HepG2 (cell line): Measurements from ENCODE around the gene TMEM231. TPM values are rescaled to one million over a fixed set of nuclear protein-coding genes. Genes with fewer than 3 reads are reported as not detected.
"Not testable (repeated sequence)": the region's sequence is repeated elsewhere in the genome, so short reads cannot be mapped to it uniquely, and the experiment has no call there.

Source experiments
- ATAC-seq: fragments of 200-7000 bp; cut with Tn5 transposase; 3 replicates; pipeline ENCODE4 v1.9.1; 2020; ENCODE audit warnings: mild to moderate bottlenecking, moderate library complexity
- BruUV-seq: library from RNA; stranded (reverse); fragments of 400-500 nt; replicated peaks from 2 replicates; lab custom pipeline; 2021; lab: Mats Ljungman, UMichigan
- CTCF ChIA-PET: fragments of 300-600 bp; formaldehyde crosslinking; extraction: SDS; loops from one replicate; lab custom pipeline; 2021; ENCODE audit warnings: low total read pairs, inconsistent platforms, low intra/inter-chr PET ratio; lab: Yijun Ruan, JAX
- POLR2A ChIA-PET: fragments of 350-600 bp; sonication (Branson Sonifier 250); formaldehyde crosslinking; loops from one replicate; lab custom pipeline; 2020; ENCODE audit warnings: antibody characterized with exemption, inconsistent platforms; lab: Yijun Ruan, JAX
- DNase-seq: peaks from one replicate; pipeline ENCODE4 v3.0.0-alpha.2; 2015; ENCODE audit warnings: low spot score
- FAIRE-seq: peaks from 3 replicates; lab custom pipeline; 2011; peaks lifted over from hg19 to GRCh38; lab: Jason Lieb, UNC
- H2AFZ ChIP-seq: one replicate; pipeline ENCODE4 v1.6.1; 2011; ENCODE audit warnings: low read length, inconsistent platforms
- H3K27ac ChIP-seq: fragments of 300-600 bp; 3 replicates; pipeline ENCODE4 v1.8.0; 2011; ENCODE audit warnings: mixed run types, mild to moderate bottlenecking, mixed read lengths, low read length, inconsistent platforms; ENCODE audit not compliant: insufficient read depth; ENCODE audit errors: extremely low read length
- H3K27me3 ChIP-seq, 2 experiments: fragments of 200-600 bp in 1 of 2; 2 replicates in 1 of 2; 3 replicates in 1 of 2; pipeline versions ENCODE4 v1.6.0 to v1.8.0; 2011; ENCODE audit warnings: low read length in 2 of 2, mild to moderate bottlenecking in 2 of 2, moderate library complexity in 2 of 2, inconsistent platforms in 1 of 2; ENCODE audit not compliant: insufficient read depth in 2 of 2, control insufficient read depth in 1 of 2
- H3K36me3 ChIP-seq, 2 experiments: fragments of 200-600 bp in 1 of 2; replicated peaks in 1 of 2; 2 replicates in 1 of 2; 3 replicates in 1 of 2; pipeline versions ENCODE4 v1.5.1 to v1.8.0; 2011; ENCODE audit warnings: low read length in 2 of 2, inconsistent platforms in 1 of 2; ENCODE audit not compliant: insufficient read depth in 2 of 2, control insufficient read depth in 1 of 2
- H3K4me1 ChIP-seq: 2 replicates; pipeline ENCODE4 v1.5.1; 2012; ENCODE audit warnings: low read length, inconsistent platforms; ENCODE audit not compliant: insufficient read depth
- H3K4me2 ChIP-seq: 2 replicates; pipeline ENCODE4 v1.6.0; 2011; ENCODE audit warnings: low read depth, low read length, inconsistent platforms
- H3K4me3 ChIP-seq, 3 experiments: fragments of 200-600 bp in 1 of 3; sonication (generic), shearing (Covaris generic) in 1 of 3; replicated peaks in 1 of 3; 2 replicates each; pipeline ENCODE4 v1.5.1; 2011 to 2016; ENCODE audit warnings: low read length in 3 of 3, inconsistent platforms in 2 of 3, low read depth in 2 of 3, mild to moderate bottlenecking in 2 of 3, control low read depth in 1 of 3, mixed read lengths in 1 of 3; ENCODE audit not compliant: insufficient read depth in 1 of 3
- H3K79me2 ChIP-seq: one replicate; pipeline ENCODE4 v1.6.1; 2011; ENCODE audit warnings: low read length, inconsistent platforms; ENCODE audit not compliant: insufficient read depth
- H3K9ac ChIP-seq: 2 replicates; pipeline ENCODE4 v1.6.0; 2011; ENCODE audit warnings: mild to moderate bottlenecking, low read depth, low read length, inconsistent platforms; ENCODE audit not compliant: insufficient read depth
- H3K9me3 ChIP-seq: 2 replicates; pipeline ENCODE4 v1.5.1; 2012; ENCODE audit warnings: mild to moderate bottlenecking, low read length
- H4K20me1 ChIP-seq: 2 replicates; pipeline ENCODE4 v1.6.0; 2011; ENCODE audit warnings: inconsistent platforms, mild to moderate bottlenecking, low read length, moderate library complexity; ENCODE audit not compliant: insufficient read depth
- CEBPB ChIP-seq: IDR thresholded peaks from 2 replicates; pipeline ENCODE4 v1.6.1; 2011; ENCODE audit warnings: low read depth, low read length, improper control_type of control experiment, borderline replicate concordance
- REL ChIP-seq: sonication (generic); formaldehyde crosslinking; conservative IDR thresholded peaks from 2 replicates; pipeline ENCODE4 v1.8.0; 2022; ENCODE audit warnings: mild to moderate bottlenecking, missing genetic modification reagents, moderate library complexity
- WGBS: methylation state at CpG from one replicate; pipeline ENCODE4 v1.1.6; 2017; ENCODE audit warnings: low lambda C conversion rate; 5-methylcytosine and 5-hydroxymethylcytosine counted together
- in situ Hi-C: cut with HindIII; loops from 2 replicates; pipeline ENCODE4 v1.10.0; 2017; ENCODE audit warnings: low pct_unique_long_range_greater_than_20kb; ENCODE audit not compliant: extremely low pct_ligation_motif_present
- intact Hi-C: fragments of 100-400 bp; cut with micrococcal nuclease; formaldehyde crosslinking; loops from one replicate; pipeline ENCODE4 v1.10.0; 2022; ENCODE audit not compliant: unreplicated experiment
- polyA plus RNA-seq, 8 experiments: library from polyadenylated mRNA; depleted of rRNA in 3 of 8; stranded (reverse) in 7 of 8; unstranded in 1 of 8; fragments of >200 nt; fragmentation: Illumina TruSeq in 4 of 8; extraction: Trizol in 4 of 8; gene quantifications; 2 replicates each; pipeline versions ENCODE4 v1.2.1 to v1.2.3, GENCODE V29; 2011 to 2016; ENCODE audit warnings: low read depth in 4 of 8, missing spikeins in 1 of 8, mixed read lengths in 1 of 8; ENCODE audit not compliant: insufficient read depth in 1 of 8
- total RNA-seq, 5 experiments: library from RNA; depleted of rRNA; stranded (reverse); fragments of >200 nt; fragmentation: Illumina TruSeq; extraction: Trizol; gene quantifications; 2 replicates each; pipeline ENCODE4 v1.2.3, GENCODE V29; 2016; ENCODE audit warnings: low read depth in 1 of 5
- TF ChIP-seq, protein P1 (sequence below): sonication (generic); formaldehyde crosslinking; IDR thresholded peaks from 2 replicates; pipeline ENCODE4 v1.4.0; 2020; ENCODE audit warnings: mild to moderate bottlenecking, low read depth, missing genetic modification reagents

The TMEM231 gene
- total and polyA plus RNA-seq, 2 of the 13 experiments (the other 11 are each of a cell fraction or from before 2014, with no cell fraction given): 3.5 to 7.4 TPM

DNA sequence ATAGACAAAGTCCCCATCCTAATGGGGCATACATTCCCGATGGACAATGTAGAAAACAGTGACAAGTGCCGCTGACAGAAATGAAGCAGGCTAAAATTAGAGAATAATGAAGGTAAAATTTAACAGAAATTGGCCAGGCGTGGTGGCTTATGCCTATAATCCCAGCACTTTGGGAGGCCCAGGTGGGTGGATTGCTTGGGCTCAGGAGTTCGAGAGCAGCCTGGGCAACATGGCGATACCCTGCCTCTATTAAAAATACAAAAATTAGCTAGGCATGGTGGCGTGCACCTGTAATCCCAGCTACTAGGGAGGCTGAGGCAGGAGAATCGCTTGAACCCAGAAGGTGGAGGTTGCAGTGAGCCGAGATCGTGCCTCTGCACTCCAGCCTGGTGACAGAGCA, 7.6 kb downstream of the TMEM231 start:
- not testable (repeated sequence) for BruUV-seq, DNase-seq
- WGBS: 75% methylated on average over 9 of the region's 9 CpGs

DNA sequence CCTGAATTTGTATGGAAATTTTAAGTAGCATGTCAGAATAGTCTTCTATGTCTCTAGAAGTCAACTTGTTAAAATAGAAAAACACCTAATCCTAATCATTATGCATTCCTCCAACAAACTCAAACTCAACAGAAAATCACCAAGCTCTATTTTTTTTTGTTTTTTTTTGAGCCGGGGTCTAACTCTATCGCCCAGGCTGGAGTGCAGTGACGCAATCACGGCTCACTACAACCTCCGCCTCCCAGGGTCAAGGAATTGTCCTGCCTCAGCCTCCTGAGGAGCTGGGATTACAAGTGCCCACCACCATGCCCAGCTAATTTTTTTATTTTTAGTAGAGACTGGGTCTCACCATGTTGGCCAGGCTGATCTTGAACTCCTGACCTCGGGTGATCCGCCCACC, 9.8 kb downstream of the TMEM231 start:
- Histone ChIP-seq H3K9me3 (no peaks in the 10 kb centered on the region), H3K9ac (no peak overlapping the region), H3K79me2 (no peaks in the 10 kb centered on the region), H3K4me2 (no peak overlapping the region), H3K4me3 (no peak overlapping the region), H4K20me1 (no peaks in the 10 kb centered on the region), H3K36me3 (no peaks in the 10 kb centered on the region), H3K27me3 (no peaks in the 10 kb centered on the region), H3K27ac (no peak overlapping the region), H2AFZ (no peak overlapping the region), H3K4me1 (0 out of 2 replicates have a peak, but pooled peaks cover 7% of the 10 kb centered on the region)
- ATAC-seq (no peak), DNase-seq (no peak), FAIRE-seq (no peak)
- no TSS peak for BruUV-seq
- intact Hi-C loops: no loop called here
- ChIA-PET POLR2A (no interaction called here), CTCF (no interaction called here)
- TF ChIP-seq, protein P1, sequence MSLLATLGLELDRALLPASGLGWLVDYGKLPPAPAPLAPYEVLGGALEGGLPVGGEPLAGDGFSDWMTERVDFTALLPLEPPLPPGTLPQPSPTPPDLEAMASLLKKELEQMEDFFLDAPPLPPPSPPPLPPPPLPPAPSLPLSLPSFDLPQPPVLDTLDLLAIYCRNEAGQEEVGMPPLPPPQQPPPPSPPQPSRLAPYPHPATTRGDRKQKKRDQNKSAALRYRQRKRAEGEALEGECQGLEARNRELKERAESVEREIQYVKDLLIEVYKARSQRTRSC (CRISPR knock-in tag): no peak
- no peak for TF ChIP-seq REL (CRISPR knock-in tag)
- peak; percentile 58; the same call in 1 of the 2 replicates for TF ChIP-seq CEBPB
- in situ Hi-C loops: no loop called here
- WGBS: 85% methylated on average over 7 of the region's 7 CpGs

More for the DNA sequence above, 7.6 kb downstream of the TMEM231 start:
- H3K9me3 ChIP-seq, H3K4me2 ChIP-seq, intact Hi-C loops, ATAC-seq, FAIRE-seq, H3K9ac ChIP-seq, H4K20me1 ChIP-seq, H3K79me2 ChIP-seq, in situ Hi-C loops, H3K36me3 ChIP-seq, CTCF ChIA-PET, H3K4me3 ChIP-seq, H3K27me3 ChIP-seq, POLR2A ChIA-PET, H2AFZ ChIP-seq, H3K27ac ChIP-seq, H3K4me1 ChIP-seq: not testable (repeated sequence)

DNA sequence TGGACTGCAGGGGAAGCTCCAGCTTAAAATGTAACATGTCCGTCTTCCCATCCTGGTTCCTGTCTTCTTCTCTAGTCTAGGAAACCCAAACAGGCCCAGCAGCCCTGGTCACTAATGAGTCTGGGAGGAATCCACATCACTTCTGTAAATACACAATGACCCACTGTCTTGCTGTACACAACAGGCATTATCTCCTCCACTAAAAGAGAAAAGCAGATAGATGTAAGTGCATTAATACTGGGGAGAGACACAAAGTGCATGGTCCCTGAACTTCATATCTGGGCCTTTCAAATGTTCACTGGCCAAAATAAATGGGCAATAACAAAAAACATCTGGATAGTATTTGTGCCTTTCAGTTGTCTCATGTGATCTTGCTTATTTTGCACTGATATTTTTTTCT, 10.2 kb downstream of the TMEM231 start:
- H3K4me1 ChIP-seq, FAIRE-seq, H3K9me3 ChIP-seq, BruUV-seq, H3K36me3 ChIP-seq, intact Hi-C loops, ATAC-seq, H3K4me3 ChIP-seq, CTCF ChIA-PET, H3K9ac ChIP-seq, H2AFZ ChIP-seq, H3K79me2 ChIP-seq, DNase-seq, H4K20me1 ChIP-seq, H3K27ac ChIP-seq, H3K27me3 ChIP-seq, POLR2A ChIA-PET, H3K4me2 ChIP-seq, in situ Hi-C loops: not testable (repeated sequence)
- no CpG with 5 or more reads among the region's 1 CpG for WGBS

DNA sequence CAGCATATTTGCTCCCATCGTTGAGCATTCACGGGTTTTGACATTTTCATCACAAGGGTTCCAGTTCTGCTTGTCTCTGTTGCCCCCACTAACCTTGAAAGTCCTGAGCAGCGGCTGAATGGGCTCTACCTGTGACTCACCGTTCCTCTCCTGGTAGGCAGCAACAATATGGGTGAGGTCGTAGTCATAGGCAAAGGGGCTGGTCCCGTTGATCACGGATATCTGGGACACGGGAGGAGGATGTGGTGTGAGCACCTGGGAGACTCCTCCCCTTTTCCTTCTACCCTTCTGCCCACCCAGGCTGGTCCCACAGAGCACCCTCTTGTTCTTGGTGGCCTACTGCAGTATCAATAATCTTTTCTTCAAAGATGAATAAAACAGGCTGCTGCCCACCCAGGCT, 13.6 kb downstream of the TMEM231 start:
- H3K4me1 ChIP-seq, CTCF ChIA-PET, in situ Hi-C loops: not testable (repeated sequence)

More for the DNA sequence above, 13.6 kb downstream of the TMEM231 start:
- WGBS: 87% methylated on average over 8 of the region's 8 CpGs
- H3K79me2 ChIP-seq, H3K4me2 ChIP-seq, H3K9ac ChIP-seq, BruUV-seq, intact Hi-C loops, FAIRE-seq, POLR2A ChIA-PET, DNase-seq, H3K36me3 ChIP-seq, ATAC-seq, H3K4me3 ChIP-seq, H4K20me1 ChIP-seq, H3K27me3 ChIP-seq, H3K27ac ChIP-seq, H2AFZ ChIP-seq, H3K9me3 ChIP-seq: not testable (repeated sequence)
